C4-2B (cell line): ENCODE results near the gene PLA2G4A.

ENCODE experiments used
- ZFX ChIP-seq: fragments of 450-650 bp; IDR thresholded peaks from 2 replicates; pipeline ENCODE4 v1.6.1; 2017
- TF ChIP-seq, protein P1 (sequence below): fragments of 450-650 bp; conservative IDR thresholded peaks from 2 replicates; pipeline ENCODE4 v1.5.1; 2017; ENCODE audit warnings: mild to moderate bottlenecking

GRCh38 chr1:186831168-186831567 is 2.4 kb downstream of the PLA2G4A start:
- TF ChIP-seq, protein P1, sequence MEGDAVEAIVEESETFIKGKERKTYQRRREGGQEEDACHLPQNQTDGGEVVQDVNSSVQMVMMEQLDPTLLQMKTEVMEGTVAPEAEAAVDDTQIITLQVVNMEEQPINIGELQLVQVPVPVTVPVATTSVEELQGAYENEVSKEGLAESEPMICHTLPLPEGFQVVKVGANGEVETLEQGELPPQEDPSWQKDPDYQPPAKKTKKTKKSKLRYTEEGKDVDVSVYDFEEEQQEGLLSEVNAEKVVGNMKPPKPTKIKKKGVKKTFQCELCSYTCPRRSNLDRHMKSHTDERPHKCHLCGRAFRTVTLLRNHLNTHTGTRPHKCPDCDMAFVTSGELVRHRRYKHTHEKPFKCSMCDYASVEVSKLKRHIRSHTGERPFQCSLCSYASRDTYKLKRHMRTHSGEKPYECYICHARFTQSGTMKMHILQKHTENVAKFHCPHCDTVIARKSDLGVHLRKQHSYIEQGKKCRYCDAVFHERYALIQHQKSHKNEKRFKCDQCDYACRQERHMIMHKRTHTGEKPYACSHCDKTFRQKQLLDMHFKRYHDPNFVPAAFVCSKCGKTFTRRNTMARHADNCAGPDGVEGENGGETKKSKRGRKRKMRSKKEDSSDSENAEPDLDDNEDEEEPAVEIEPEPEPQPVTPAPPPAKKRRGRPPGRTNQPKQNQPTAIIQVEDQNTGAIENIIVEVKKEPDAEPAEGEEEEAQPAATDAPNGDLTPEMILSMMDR, result no peak
- no peak for TF ChIP-seq ZFX
